Lower leg skin (tissue), 4 donors: ENCODE measurements around the gene ESCO1. TPM values are rescaled to one million over a fixed set of nuclear protein-coding genes. Genes with fewer than 3 reads are reported as not detected.
A peak's percentile ranks its signal among the peaks of the same experiment; 100 is the strongest.

Experiments
- DNase-seq, 2 donors: peaks; one replicate each; pipeline ENCODE4 v3.0.0-alpha.2; 2019; ENCODE audit warnings: low spot score in 2 of 2
- H3K4me3 ChIP-seq: fragments of 200-600 bp; sonication (generic); 2 replicates; pipeline ENCODE4 v1.5.1; 2017; ENCODE audit warnings: mild to moderate bottlenecking, low read depth; ENCODE audit not compliant: poor library complexity, severe bottlenecking
- POLR2A ChIP-seq, 2 donors: fragments of 450-650 bp; IDR thresholded peaks; one replicate each; pipeline ENCODE4 v1.6.1; 2016 to 2017; ENCODE audit warnings: antibody characterized with exemption in 2 of 2, mild to moderate bottlenecking in 1 of 2, moderate library complexity in 1 of 2
- WGBS, 2 donors: methylation state at CpG; one replicate each; pipeline ENCODE4 v1.1.5; 2018; 5-methylcytosine and 5-hydroxymethylcytosine counted together
- intact Hi-C: fragments of 100-400 bp; cut with DNase I; formaldehyde crosslinking; loops from one replicate; pipeline ENCODE4 v1.15.0; 2023; ENCODE audit warnings: low total_unique reads
- total RNA-seq, 4 donors: library from RNA; depleted of rRNA; stranded (reverse); fragments of >200 nt; gene quantifications; one replicate each; pipeline ENCODE4 v1.1.0, GENCODE V29; 2016
- TF ChIP-seq, protein P1 (sequence below), 3 donors: fragments of 450-650 bp; IDR thresholded peaks; one replicate each; pipeline ENCODE4 v1.5.1; 2016; ENCODE audit warnings: antibody characterized with exemption in 3 of 3, mild to moderate bottlenecking in 3 of 3, moderate library complexity in 2 of 3

The ESCO1 gene
- total RNA-seq, 4 donors from 2014 or later = 11.8 to 18.5 (median 17.1) TPM

- TF ChIP-seq, protein P1, sequence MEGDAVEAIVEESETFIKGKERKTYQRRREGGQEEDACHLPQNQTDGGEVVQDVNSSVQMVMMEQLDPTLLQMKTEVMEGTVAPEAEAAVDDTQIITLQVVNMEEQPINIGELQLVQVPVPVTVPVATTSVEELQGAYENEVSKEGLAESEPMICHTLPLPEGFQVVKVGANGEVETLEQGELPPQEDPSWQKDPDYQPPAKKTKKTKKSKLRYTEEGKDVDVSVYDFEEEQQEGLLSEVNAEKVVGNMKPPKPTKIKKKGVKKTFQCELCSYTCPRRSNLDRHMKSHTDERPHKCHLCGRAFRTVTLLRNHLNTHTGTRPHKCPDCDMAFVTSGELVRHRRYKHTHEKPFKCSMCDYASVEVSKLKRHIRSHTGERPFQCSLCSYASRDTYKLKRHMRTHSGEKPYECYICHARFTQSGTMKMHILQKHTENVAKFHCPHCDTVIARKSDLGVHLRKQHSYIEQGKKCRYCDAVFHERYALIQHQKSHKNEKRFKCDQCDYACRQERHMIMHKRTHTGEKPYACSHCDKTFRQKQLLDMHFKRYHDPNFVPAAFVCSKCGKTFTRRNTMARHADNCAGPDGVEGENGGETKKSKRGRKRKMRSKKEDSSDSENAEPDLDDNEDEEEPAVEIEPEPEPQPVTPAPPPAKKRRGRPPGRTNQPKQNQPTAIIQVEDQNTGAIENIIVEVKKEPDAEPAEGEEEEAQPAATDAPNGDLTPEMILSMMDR (IDR thresholded peaks at IDR 0.05) = no peak
- no peak for TF ChIP-seq POLR2A (IDR thresholded peaks at IDR 0.05)
- H3K4me3 ChIP-seq = no peak overlapping the region
- intact Hi-C loops = loop anchor here (10.0 kb wide), 1 partner anchor 465 kb away; no protein-coding TSS in a partner anchor
- WGBS, 2 donors = 91 to 92% methylated on average over 15 of the region's 15 CpGs
- peak in 1 of 2 donors; percentile 69 for DNase-seq
These were observed 110.5 kb downstream of the ESCO1 start for GRCh38 chr18:21489919-21490495.

DNA sequence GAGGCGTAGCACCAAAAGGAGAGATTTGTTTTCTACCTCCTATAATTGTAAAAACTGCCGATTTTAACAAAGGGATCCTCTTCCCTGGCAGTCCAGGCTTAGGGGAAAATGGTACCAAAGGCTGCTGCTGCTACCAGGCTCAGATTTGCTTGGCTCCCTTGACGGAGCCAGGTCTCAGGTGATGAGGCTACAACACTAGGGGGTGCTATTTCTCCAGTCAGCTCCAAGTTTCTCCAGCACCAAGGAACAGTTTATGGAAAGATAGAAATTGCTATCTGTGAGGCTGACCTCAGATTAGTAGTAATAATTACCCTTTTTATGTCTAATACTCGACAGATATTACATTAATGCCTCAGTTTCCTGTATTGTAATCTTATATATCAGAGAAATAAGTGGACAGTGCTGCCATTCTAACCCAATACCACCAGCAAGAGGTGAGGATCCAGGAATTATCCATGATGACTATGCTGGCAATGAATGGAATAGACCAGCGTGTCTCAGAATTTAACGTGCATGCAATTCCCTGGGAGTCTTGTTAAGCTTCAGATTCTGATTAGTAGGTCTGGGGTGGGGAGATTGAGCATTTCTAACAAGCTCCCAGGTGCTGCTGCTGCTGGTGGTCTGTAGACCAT lies 111.3 kb downstream of the ESCO1 start:
- 53 to 57% methylated on average over 6 of the region's 6 CpGs for WGBS, 2 donors
- TF ChIP-seq POLR2A (IDR thresholded peaks at IDR 0.05) = no peak
- TF ChIP-seq, protein P1 (IDR thresholded peaks at IDR 0.05) = no peak
- H3K4me3 ChIP-seq = no peak overlapping the region
- DNase-seq = peak in 1 of 2 donors; percentile 31
- intact Hi-C loops = no loop called here

GRCh38 chr18:21486905-21487437 lies 113.5 kb downstream of the ESCO1 start:
- no peak overlapping the region for H3K4me3 ChIP-seq
- intact Hi-C loops = no loop called here
- DNase-seq = no peak
- TF ChIP-seq, protein P1 (IDR thresholded peaks at IDR 0.05) = no peak
- TF ChIP-seq POLR2A (IDR thresholded peaks at IDR 0.05) = no peak
- 89 to 91% methylated on average over 3 of the region's 3 CpGs for WGBS, 2 donors

GRCh38 chr18:21484851-21485636 lies 115.5 kb downstream of the ESCO1 start:
- TF ChIP-seq, protein P1 (IDR thresholded peaks at IDR 0.05) = no peak
- no peak for TF ChIP-seq POLR2A (IDR thresholded peaks at IDR 0.05)
- intact Hi-C loops = no loop called here
- WGBS, 2 donors = 61 to 62% methylated on average over 7 of the region's 7 CpGs
- no peak overlapping the region for H3K4me3 ChIP-seq
- DNase-seq = no peak

DNA sequence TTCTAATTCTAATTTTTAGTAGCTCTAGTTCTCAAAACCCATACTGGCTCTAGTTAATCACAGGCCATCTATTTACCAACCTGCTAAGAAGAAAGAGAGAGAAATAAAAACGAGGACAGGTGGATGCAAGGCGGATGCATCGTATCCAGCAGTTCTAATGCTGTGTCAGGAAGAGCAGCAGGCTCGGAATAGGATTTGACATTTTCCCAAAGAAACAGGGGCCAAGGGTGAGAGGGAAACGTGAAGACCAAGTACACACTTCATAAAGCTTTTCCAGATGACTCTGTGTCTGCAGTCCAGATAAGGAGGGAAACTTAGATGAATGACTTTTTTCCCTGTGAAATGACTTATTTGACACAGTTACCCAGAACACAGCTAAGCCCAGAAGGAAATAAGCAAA lies 117.5 kb downstream of the ESCO1 start:
- H3K4me3 ChIP-seq = no peak overlapping the region
- DNase-seq = no peak
- intact Hi-C loops = no loop called here
- no peak for TF ChIP-seq POLR2A (IDR thresholded peaks at IDR 0.05)
- TF ChIP-seq, protein P1 (IDR thresholded peaks at IDR 0.05) = no peak
- WGBS, 2 donors = 67 to 68% methylated on average over 5 of the region's 5 CpGs
